ENCODE measurements around the gene RTRAF.

Gene RTRAF

DNA sequence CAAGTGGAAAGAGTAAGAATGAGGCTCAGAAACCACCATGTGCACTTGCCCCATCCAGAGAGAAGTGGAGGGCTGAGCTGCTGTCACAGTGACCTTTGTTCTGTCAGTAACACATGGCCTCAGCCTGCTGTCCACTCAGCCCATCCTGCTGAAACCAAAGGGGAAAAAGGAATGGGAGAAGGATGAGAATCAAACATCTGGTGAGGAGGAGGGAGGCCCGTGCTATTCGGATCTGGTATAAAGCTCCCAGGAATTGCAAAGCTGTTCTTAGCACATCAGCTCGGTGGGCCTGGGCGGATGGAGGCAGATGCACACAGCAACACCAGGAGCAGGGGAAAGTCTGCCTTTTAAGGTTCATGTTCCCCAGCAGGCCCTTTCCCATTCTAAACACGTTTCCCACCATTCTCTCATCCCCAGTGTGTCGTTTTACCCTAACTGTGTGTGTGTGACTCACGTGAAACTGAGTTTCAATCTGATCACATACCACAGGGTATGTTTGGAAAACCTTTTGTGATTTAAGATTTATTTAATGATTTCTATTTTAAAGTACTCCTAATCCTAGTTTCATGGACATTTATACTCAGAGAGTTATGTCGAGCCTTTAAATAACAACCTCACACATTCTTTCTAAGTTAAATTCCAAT lies 36.8 kb downstream of the RTRAF start:
- no peak overlapping the region for H3K27ac ChIP-seq
- TF ChIP-seq ZFX (IDR thresholded peaks at IDR 0.05; ENCODE audit: borderline replicate concordance), result no peak
- TF ChIP-seq, protein P1, sequence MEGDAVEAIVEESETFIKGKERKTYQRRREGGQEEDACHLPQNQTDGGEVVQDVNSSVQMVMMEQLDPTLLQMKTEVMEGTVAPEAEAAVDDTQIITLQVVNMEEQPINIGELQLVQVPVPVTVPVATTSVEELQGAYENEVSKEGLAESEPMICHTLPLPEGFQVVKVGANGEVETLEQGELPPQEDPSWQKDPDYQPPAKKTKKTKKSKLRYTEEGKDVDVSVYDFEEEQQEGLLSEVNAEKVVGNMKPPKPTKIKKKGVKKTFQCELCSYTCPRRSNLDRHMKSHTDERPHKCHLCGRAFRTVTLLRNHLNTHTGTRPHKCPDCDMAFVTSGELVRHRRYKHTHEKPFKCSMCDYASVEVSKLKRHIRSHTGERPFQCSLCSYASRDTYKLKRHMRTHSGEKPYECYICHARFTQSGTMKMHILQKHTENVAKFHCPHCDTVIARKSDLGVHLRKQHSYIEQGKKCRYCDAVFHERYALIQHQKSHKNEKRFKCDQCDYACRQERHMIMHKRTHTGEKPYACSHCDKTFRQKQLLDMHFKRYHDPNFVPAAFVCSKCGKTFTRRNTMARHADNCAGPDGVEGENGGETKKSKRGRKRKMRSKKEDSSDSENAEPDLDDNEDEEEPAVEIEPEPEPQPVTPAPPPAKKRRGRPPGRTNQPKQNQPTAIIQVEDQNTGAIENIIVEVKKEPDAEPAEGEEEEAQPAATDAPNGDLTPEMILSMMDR (IDR thresholded peaks at IDR 0.05), result no peak

DNA sequence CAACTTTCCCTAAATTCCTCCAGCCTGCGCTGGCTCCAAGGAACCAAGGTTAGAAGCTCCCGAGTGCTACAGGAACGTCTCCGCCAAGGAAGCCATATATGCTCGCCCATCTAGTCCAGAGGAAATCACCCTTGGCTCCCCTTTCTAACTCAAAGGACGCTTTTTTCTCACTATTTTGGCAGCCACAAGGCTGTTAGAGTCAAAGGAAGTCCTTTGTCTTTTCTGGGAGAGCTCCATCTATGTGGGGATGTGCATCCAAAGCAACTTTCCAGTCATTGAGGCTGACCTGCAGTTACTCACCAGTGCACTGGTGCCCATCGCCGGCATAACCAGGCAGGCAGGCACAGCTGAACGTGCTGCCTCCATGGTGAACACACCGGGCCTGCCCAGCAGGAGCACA lies 37.6 kb downstream of the RTRAF start:
- no peak overlapping the region for H3K27ac ChIP-seq

DNA sequence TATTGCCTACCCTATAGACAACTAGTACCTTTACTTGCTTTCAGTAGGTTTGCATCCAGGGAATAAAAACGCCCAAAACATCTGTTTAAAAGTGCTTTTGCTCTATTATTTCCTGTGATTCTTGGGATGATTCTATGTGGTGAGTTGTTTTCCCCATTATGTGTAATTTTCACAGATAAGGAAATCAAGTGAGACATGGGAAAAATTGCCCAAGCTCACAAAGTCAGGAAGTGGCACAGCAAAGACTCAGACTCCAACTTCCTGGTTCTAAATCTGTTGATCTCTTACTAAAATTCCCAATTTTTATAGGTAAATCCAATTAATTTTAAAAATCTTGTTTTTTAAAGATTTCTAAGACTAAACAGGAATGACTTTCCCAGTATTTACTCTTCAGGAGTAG lies 40.5 kb downstream of the RTRAF start:
- no peak overlapping the region for H3K27ac ChIP-seq
- TF ChIP-seq, protein P1 (IDR thresholded peaks at IDR 0.05), result no peak
- TF ChIP-seq ZFX (IDR thresholded peaks at IDR 0.05; ENCODE audit: borderline replicate concordance), result no peak

More for the DNA sequence above, 37.6 kb downstream of the RTRAF start:
- TF ChIP-seq, protein P1 (IDR thresholded peaks at IDR 0.05), result no peak
- no peak for TF ChIP-seq ZFX (IDR thresholded peaks at IDR 0.05; ENCODE audit: borderline replicate concordance)

DNA sequence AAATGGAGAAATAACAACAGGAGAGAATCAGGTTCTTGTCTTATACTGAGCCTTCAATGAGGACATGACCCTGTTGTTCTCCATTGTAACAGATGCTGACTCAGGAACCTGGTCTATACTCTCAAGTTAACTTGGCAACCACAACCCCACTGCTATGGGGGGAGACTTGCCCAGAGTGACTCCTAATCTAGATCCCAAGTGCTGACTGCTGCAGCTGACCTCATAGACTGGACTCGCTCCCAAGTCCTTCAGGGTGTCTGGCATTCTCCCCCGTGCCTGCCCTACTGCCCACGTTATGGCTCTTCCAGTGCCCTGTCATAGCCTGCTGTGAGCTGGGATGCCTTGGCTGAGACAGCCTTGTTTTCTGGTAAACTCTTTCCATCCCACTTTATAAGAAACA lies 42.4 kb downstream of the RTRAF start:
- H3K27ac ChIP-seq, result no peak overlapping the region
- TF ChIP-seq ZFX (IDR thresholded peaks at IDR 0.05; ENCODE audit: borderline replicate concordance), result no peak
- TF ChIP-seq, protein P1 (IDR thresholded peaks at IDR 0.05), result no peak

DNA sequence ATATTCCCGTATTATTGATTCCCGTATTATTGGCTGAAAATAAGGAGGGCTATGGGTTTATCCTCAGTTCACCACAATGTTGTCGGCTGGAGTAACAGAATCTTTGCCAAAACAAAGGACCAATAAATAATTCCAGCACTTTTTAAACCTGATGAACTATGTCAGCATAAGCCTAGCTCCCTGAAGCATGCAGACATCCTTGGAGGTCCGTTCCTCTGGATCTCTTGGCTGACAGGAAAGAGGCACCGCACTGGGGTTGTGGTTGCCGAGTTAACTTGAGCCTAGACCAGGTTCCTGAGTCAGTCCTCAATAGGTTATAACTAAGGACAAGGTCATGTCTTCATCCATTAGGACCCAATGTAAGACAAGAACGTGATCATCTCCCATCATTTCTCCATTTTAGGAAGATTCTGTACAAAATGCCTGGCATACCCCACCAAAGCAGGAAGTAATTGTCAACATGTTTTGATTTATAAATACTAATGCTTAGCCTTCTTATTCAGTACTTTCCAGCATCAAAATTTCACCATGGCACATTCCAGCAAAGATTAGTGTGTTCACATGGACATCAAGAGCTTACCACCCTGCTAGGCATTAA lies 43.0 kb downstream of the RTRAF start:
- H3K27ac ChIP-seq, result no peak overlapping the region
- TF ChIP-seq, protein P1 (IDR thresholded peaks at IDR 0.05), result no peak
- TF ChIP-seq ZFX (IDR thresholded peaks at IDR 0.05; ENCODE audit: borderline replicate concordance), result no peak

DNA sequence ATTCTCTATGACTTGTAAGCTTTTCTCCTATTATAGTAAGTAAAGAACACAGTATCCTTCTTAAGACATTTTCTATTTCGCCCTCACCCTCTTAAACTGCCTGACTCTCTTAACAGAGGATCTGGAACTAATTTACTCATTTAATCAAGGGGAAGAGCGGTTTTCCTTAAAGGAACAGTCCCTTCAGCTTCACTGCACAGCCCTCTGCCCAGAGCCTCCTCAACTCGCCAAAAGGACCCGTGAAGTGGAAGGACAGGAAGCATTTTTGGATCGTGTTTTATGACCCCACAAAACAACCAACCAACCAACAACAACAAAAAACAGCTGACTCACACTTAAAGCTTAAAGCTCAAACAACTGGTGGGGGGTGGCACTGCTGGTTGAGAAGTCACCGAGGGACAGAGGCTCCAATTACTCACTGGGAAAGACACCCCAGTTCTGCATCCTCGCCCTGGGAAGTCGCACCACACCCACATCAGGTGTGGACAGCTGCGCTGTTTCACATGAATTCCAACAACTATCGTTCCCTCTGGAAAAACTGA lies 43.8 kb downstream of the RTRAF start:
- no peak overlapping the region for H3K27ac ChIP-seq

More for the DNA sequence above, 43.8 kb downstream of the RTRAF start:
- no peak for TF ChIP-seq ZFX (IDR thresholded peaks at IDR 0.05; ENCODE audit: borderline replicate concordance)
- TF ChIP-seq, protein P1 (IDR thresholded peaks at IDR 0.05), result no peak
